Measurements from ENCODE around the gene YWHAG. TPM values are rescaled to one million over a fixed set of nuclear protein-coding genes. Genes with fewer than 3 reads are reported as not detected.

Gene YWHAG
- total and polyA plus RNA-seq, 2 donors from 2014 or later = 45.4 to 94.2 TPM

DNA sequence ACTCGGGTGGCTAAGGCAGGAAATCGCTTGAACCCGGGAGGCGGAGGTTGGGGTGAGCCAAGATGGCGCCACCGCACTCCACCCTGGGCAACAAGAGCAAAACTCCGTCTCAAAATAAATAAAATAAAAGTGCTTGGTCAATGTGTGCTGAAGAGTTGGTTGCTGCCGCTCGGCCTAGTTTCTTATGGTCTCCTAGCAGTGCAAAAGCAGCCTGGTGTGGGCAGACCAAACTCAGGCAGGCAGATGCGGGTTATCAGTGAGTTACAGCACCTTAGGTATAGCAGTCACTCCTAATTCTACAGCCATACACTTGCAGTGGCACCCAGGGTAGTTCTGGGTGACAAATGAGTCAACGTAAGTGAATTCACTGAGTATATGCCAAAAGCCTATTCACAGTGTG is 33.7 kb downstream of the YWHAG start:
- H3K27me3 ChIP-seq (ENCODE audit: control insufficient read depth, insufficient read depth, low read length) = no peaks in the 10 kb centered on the region
- no peak for DNase-seq
- peaks cover 4 to 19% (median 11%) of the 10 kb centered on the region in 3 donors for H3K36me3 ChIP-seq (ENCODE audit: control insufficient read depth in 2 of 3, insufficient read depth in 3 of 3, low read length in 3 of 3)
- no peak overlapping the region for H3K27ac ChIP-seq (ENCODE audit: low read depth in 2 of 2, low read length in 2 of 2)
- no peak overlapping the region for H3K9ac ChIP-seq (ENCODE audit: low read length in 3 of 3)
- no peaks in the 10 kb centered on the region for H3K9me3 ChIP-seq (ENCODE audit: control insufficient read depth in 2 of 3, insufficient read depth in 1 of 3, low read length in 3 of 3)
- H3K4me1 ChIP-seq (ENCODE audit: control insufficient read depth in 2 of 3, insufficient read depth in 2 of 3, low read depth in 1 of 3, low read length in 3 of 3) = peaks cover 2 to 4% (median 3%) of the 10 kb centered on the region in 3 donors
- FAIRE-seq = no peak
- intact Hi-C loops (cut with DNase I) = no loop called here
- TF ChIP-seq, protein P1, sequence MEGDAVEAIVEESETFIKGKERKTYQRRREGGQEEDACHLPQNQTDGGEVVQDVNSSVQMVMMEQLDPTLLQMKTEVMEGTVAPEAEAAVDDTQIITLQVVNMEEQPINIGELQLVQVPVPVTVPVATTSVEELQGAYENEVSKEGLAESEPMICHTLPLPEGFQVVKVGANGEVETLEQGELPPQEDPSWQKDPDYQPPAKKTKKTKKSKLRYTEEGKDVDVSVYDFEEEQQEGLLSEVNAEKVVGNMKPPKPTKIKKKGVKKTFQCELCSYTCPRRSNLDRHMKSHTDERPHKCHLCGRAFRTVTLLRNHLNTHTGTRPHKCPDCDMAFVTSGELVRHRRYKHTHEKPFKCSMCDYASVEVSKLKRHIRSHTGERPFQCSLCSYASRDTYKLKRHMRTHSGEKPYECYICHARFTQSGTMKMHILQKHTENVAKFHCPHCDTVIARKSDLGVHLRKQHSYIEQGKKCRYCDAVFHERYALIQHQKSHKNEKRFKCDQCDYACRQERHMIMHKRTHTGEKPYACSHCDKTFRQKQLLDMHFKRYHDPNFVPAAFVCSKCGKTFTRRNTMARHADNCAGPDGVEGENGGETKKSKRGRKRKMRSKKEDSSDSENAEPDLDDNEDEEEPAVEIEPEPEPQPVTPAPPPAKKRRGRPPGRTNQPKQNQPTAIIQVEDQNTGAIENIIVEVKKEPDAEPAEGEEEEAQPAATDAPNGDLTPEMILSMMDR (IDR thresholded peaks at IDR 0.05; ENCODE audit: borderline replicate concordance, extremely low read depth, insufficient read depth) = no peak
- no peak overlapping the region for H3K4me3 ChIP-seq (ENCODE audit: low read length in 3 of 3)

DNA sequence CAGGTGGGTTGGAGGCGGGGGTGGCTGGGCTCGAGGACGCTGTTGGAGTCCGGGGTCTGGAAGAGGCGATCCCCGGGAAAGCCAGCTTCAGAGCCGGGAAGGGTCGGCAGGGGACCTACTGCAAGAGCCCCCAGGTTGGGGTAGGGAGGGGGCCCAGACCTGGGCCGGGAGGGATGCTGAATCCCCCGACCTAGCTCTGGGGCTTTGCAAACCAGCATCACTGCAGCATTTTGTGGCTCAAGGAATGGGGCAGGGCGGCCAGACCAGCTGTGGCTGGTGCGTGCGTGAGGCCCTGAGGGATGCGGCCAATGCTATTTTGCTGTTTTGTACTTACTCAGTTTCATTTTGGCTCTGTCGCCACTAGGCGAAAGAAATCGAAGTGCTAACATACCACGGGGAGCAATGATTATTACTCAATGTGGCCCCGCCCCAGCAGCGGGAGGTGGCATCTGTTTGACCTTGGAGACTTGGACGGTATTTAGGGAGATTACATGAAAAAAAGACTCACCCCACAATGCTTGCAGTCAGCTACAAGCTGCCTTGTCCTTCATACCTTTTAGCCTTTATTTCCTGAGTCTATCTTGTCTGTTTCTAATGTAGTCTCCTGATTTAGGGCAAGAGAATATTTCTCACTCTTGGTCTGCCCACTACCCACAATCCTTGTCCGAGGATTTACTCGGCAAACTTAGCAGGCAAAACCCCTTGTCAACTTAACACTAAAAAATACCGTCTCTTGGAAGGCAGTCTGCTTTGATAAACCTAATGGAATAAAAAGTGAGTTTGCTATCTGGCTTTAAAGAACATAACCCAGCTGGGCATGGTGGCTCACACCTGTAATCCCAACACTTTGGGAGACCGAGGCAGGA is 40.1 kb downstream of the YWHAG start:
- TF ChIP-seq, protein P1 (IDR thresholded peaks at IDR 0.05; ENCODE audit: borderline replicate concordance, extremely low read depth, insufficient read depth) = peak; percentile 24
- no peaks in the 10 kb centered on the region for H3K27me3 ChIP-seq (ENCODE audit: control insufficient read depth, insufficient read depth, low read length)
- DNase-seq (peak in 3 of 5 donors; percentile 69 to 87 (median 79)), FAIRE-seq (no peak)
- no peaks in the 10 kb centered on the region for H3K9me3 ChIP-seq (ENCODE audit: control insufficient read depth in 2 of 3, insufficient read depth in 1 of 3, low read length in 3 of 3)
- peak overlapping the region; percentile 92 to 97 for H3K27ac ChIP-seq (ENCODE audit: low read depth in 2 of 2, low read length in 2 of 2)
- intact Hi-C loops (cut with DNase I) = loop anchor here (10.0 kb wide), 1 partner anchor 144 kb away; no protein-coding TSS in a partner anchor
- H3K4me3 ChIP-seq (ENCODE audit: low read length in 3 of 3) = peak overlapping the region; percentile 46 to 78 (median 76)
- no peaks in the 10 kb centered on the region for H3K36me3 ChIP-seq (ENCODE audit: control insufficient read depth in 2 of 3, insufficient read depth in 3 of 3, low read length in 3 of 3)
- H3K4me1 ChIP-seq (ENCODE audit: control insufficient read depth in 2 of 3, insufficient read depth in 2 of 3, low read depth in 1 of 3, low read length in 3 of 3) = peaks cover 0 to 12% (median 7%) of the 10 kb centered on the region in 3 donors
- peak overlapping the region; percentile 42 to 86 (median 70) for H3K9ac ChIP-seq (ENCODE audit: low read length in 3 of 3)

DNA sequence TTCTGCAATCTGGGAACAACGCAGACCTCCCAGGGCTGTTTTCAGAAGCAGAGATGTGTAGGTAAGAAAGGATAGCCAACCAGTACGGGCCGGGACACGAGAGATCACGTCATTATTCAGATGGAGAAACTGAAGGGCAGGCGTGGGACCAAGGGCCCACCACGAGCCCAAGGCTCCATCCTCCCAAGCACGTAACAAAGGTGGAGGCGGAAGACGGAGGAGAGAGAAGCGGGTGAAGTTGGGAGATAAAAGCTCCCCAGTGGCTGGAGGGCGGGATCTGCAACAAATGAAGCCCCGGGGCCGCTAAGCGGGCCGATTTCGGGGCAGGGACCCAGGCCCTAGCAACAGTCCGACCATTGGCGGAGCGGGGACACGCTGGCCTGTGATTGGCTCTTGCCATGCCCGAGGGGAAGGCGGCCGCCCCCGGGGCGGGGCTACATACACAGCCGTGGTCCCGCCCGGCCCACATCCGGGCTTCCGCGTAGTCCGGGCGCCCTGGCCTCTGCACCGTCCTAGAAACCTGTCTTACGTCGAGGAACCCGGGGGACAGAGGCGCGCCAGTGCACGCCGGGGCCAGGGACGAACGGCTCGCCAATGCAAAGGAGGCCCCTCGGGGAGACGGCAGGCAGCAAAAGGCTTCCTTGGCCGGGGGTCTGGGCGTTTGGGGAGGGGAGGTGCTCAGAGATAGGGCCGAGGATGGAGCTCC is 40.9 kb downstream of the YWHAG start:
- Histone ChIP-seq H3K9me3 (ENCODE audit: control insufficient read depth in 2 of 3, insufficient read depth in 1 of 3, low read length in 3 of 3) (no peaks in the 10 kb centered on the region), H3K27me3 (ENCODE audit: control insufficient read depth, insufficient read depth, low read length) (no peaks in the 10 kb centered on the region), H3K27ac (ENCODE audit: low read depth in 2 of 2, low read length in 2 of 2) (peak overlapping the region; percentile 92 to 97), H3K9ac (ENCODE audit: low read length in 3 of 3) (peak overlapping the region; percentile 76 to 95 (median 82)), H3K36me3 (ENCODE audit: control insufficient read depth in 2 of 3, insufficient read depth in 3 of 3, low read length in 3 of 3) (no peaks in the 10 kb centered on the region), H3K4me1 (ENCODE audit: control insufficient read depth in 2 of 3, insufficient read depth in 2 of 3, low read depth in 1 of 3, low read length in 3 of 3) (peaks cover 0 to 12% (median 6%) of the 10 kb centered on the region in 3 donors), H3K4me3 (ENCODE audit: low read length in 3 of 3) (peak overlapping the region; percentile 73 to 78 (median 76))
- TF ChIP-seq, protein P1 (IDR thresholded peaks at IDR 0.05; ENCODE audit: borderline replicate concordance, extremely low read depth, insufficient read depth) = no peak
- FAIRE-seq (no peak), DNase-seq (peak; percentile 97 to 99 (median 99))
- intact Hi-C loops (cut with DNase I) = loop anchor here (10.0 kb wide), 1 partner anchor 143 kb away; no protein-coding TSS in a partner anchor
